ENCODE data around the gene BDH1. TPM values are rescaled to one million over a fixed set of nuclear protein-coding genes. Genes with fewer than 3 reads are reported as not detected.

BDH1 gene
- total and polyA plus RNA-seq, 2 of the 13 experiments (the other 11 are each of a cell fraction or from before 2014, with no cell fraction given) = 21.2 to 71.9 TPM

GRCh38 chr3:197573048-197573767 lies 17.4 kb upstream of the BDH1 start (continued):
- TF ChIP-seq, protein P1, sequence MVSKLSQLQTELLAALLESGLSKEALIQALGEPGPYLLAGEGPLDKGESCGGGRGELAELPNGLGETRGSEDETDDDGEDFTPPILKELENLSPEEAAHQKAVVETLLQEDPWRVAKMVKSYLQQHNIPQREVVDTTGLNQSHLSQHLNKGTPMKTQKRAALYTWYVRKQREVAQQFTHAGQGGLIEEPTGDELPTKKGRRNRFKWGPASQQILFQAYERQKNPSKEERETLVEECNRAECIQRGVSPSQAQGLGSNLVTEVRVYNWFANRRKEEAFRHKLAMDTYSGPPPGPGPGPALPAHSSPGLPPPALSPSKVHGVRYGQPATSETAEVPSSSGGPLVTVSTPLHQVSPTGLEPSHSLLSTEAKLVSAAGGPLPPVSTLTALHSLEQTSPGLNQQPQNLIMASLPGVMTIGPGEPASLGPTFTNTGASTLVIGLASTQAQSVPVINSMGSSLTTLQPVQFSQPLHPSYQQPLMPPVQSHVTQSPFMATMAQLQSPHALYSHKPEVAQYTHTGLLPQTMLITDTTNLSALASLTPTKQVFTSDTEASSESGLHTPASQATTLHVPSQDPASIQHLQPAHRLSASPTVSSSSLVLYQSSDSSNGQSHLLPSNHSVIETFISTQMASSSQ (IDR thresholded peaks at IDR 0.05; ENCODE audit: low read depth) = peak; percentile 81
- TF ChIP-seq, protein P1 (CRISPR knock-in tag; IDR thresholded peaks at IDR 0.05; ENCODE audit: borderline replicate concordance) = peak; percentile 91
- TF ChIP-seq, protein P2, sequence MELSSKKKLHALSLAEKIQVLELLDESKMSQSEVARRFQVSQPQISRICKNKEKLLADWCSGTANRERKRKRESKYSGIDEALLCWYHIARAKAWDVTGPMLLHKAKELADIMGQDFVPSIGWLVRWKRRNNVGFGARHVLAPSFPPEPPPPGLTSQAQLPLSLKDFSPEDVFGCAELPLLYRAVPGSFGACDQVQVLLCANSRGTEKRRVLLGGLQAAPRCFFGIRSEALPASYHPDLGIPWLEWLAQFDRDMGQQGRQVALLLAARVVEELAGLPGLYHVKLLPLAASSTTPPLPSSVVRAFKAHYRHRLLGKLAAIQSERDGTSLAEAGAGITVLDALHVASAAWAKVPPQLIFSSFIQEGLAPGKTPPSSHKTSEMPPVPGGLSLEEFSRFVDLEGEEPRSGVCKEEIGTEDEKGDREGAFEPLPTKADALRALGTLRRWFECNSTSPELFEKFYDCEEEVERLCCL (CRISPR knock-in tag; IDR thresholded peaks at IDR 0.05; ENCODE audit: borderline replicate concordance) = no peak
- TF ChIP-seq HDAC6 (IDR thresholded peaks at IDR 0.05; ENCODE audit: low read depth, low read length) (no peak), JUN (CRISPR knock-in tag; IDR thresholded peaks at IDR 0.05) (peak; percentile 63; the same call in 1 of the 2 replicates), ZNF317 (CRISPR knock-in tag; IDR thresholded peaks at IDR 0.05) (peak; percentile 62; the same call in 1 of the 2 replicates), ZMAT3 (CRISPR knock-in tag; conservative IDR thresholded peaks at IDR 0.05) (peak; percentile 70; the same call in 1 of the 2 replicates), ZNF543 (CRISPR knock-in tag; IDR thresholded peaks at IDR 0.05) (peak; percentile 55; the same call in 1 of the 2 replicates), FOXK2 (IDR thresholded peaks at IDR 0.05) (peak; percentile 60; the same call in 1 of the 2 replicates), ELF3 (CRISPR knock-in tag; IDR thresholded peaks at IDR 0.05) (peak; percentile 75), ZSCAN29 (CRISPR knock-in tag; conservative IDR thresholded peaks at IDR 0.05) (0 out of 2 replicates have a peak, but pooled peaks have one; percentile 34), NFYC (CRISPR knock-in tag; IDR thresholded peaks at IDR 0.05) (peak; percentile 29; the same call in 1 of the 2 replicates), KDM6A (CRISPR knock-in tag; IDR thresholded peaks at IDR 0.05; ENCODE audit: low read depth) (peak; percentile 90), TBX2 (CRISPR knock-in tag; IDR thresholded peaks at IDR 0.05; ENCODE audit: borderline replicate concordance) (peak; percentile 100), ZNF709 (CRISPR knock-in tag; IDR thresholded peaks at IDR 0.05) (peak; percentile 75), KAT8 (CRISPR knock-in tag; IDR thresholded peaks at IDR 0.05) (peak; percentile 44; the same call in 1 of the 2 replicates), LCORL (IDR thresholded peaks at IDR 0.05) (no peak), LCORL (CRISPR knock-in tag; IDR thresholded peaks at IDR 0.05) (peak; percentile 93), HDAC1 (CRISPR knock-in tag; IDR thresholded peaks at IDR 0.05) (peak; percentile 79), CBFB (CRISPR knock-in tag; IDR thresholded peaks at IDR 0.05) (peak; percentile 63; the same call in 1 of the 2 replicates), ZNF383 (CRISPR knock-in tag; IDR thresholded peaks at IDR 0.05; ENCODE audit: borderline replicate concordance) (no peak), BRD4 (CRISPR knock-in tag; IDR thresholded peaks at IDR 0.05) (0 out of 2 replicates have a peak, but pooled peaks have one; percentile 76), ZFP90 (CRISPR knock-in tag; IDR thresholded peaks at IDR 0.05; ENCODE audit: borderline replicate concordance) (peak; percentile 94; the same call in 1 of the 2 replicates), HHEX (CRISPR knock-in tag; IDR thresholded peaks at IDR 0.05) (peak; percentile 86), MIXL1 (CRISPR knock-in tag; IDR thresholded peaks at IDR 0.05) (peak; percentile 48)
- TF ChIP-seq, protein P3, sequence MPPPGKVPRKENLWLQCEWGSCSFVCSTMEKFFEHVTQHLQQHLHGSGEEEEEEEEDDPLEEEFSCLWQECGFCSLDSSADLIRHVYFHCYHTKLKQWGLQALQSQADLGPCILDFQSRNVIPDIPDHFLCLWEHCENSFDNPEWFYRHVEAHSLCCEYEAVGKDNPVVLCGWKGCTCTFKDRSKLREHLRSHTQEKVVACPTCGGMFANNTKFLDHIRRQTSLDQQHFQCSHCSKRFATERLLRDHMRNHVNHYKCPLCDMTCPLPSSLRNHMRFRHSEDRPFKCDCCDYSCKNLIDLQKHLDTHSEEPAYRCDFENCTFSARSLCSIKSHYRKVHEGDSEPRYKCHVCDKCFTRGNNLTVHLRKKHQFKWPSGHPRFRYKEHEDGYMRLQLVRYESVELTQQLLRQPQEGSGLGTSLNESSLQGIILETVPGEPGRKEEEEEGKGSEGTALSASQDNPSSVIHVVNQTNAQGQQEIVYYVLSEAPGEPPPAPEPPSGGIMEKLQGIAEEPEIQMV (CRISPR knock-in tag; IDR thresholded peaks at IDR 0.05; ENCODE audit: low read depth) = 0 out of 2 replicates have a peak, but pooled peaks have one; percentile 59
